Myometrial cell (primary cell): ENCODE data around the gene CRABP1. TPM values are rescaled to one million over a fixed set of nuclear protein-coding genes. Genes with fewer than 3 reads are reported as not detected.

Experiments
- total RNA-seq: library from RNA; depleted of rRNA; stranded (reverse); fragments of >200 nt; gene quantifications from 2 replicates; pipeline ENCODE4 v1.2.3, GENCODE V29; 2015

The CRABP1 gene
- not detected in 2 replicates for total RNA-seq

DNA sequence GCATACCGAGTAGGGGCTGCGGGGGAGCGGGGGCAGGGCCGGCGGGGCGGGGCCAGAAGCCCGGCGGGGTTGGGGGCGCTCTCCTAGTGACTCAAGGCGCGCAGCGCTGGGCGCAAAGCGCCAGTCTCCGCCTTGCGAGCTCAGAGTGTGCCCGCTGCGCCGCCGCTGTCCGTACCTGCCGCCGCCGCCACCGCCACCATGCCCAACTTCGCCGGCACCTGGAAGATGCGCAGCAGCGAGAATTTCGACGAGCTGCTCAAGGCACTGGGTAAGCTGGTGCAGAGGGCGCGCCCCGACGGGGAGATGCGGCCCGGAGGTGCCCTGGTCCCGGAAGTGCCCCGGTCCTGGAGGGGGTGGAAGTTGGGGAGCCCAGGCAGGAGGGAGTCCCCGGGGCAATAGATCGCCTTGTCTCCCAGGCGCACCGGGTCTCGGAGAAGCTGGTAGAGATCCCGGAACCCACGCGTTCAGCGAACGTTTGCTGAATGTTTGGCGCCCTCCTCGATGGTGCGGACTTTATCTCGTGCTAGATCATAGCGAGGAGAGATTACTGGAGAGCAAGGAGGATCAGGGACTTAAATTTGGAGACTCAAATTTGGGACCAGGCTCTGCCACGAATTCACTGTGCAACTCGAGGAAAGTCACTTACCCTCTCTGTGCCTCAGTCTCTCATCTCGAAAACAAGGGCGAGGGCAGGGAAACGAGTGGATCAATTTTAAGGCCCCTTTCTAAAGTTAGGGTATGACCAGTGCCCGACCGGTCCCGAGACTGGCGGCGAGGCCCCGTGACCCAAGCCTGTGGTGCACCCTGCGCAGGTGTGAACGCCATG is at the start of gene CRABP1:
Gene CRABP1, plus strand, starts transcription at position 123 of the 826 bp plus-strand sequence. Its CDS starts 76 bp downstream, at position 199.

DNA sequence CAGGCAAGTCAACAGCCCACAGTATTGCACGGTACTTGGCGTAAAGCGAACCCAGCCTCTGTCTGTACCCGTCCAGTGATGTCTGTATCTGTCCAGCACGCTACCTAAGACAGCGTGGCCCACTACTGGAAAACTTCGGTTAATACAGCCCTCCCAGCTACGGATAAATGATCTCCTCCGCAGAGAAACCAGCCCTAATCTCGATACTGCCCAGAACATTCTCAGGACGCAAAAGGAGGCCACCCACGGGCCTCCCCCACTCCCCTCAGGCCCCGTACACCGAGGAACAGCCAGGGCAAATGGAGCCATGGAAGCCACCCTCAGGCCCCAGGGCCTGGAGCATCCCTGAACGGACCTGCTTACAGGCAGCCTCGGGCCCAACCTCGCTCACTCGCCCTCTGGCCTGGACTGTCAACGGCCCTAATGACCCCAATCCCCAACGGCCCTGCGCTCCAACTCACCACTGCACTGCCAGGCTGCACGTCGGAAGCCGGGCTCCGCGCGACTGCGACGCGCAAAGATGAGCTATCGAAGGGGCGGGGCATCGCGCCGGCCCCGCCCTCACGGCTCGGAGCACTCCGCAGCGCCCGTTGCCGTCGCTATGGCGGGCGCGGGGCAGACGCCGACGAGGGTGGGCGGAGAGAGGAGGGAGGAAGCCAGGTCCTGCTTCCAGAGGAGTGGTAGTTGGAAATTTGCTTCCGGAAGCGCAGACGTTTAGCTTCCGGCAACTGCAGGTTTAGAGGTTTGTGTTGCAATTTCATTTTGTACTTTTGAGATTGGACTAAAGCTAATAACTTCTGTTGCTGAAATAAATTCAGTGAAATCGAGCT is 40.8 kb upstream of the CRABP1 start, which contains the start of gene SKIC8:
Gene SKIC8, minus strand, starts transcription at position 509 of the 830 bp plus-strand sequence. CDS start 3,923 bp downstream, outside the sequence.

Other genes with a start within 250 kb of the CRABP1 start
- not detected in 2 replicates for gene SH2D7, start 247.8 kb upstream of the CRABP1 start, total RNA-seq
- 2.8 and 12.1 TPM in 2 replicates for gene CIB2, start 208.9 kb upstream of the CRABP1 start, total RNA-seq
- gene IDH3A, start 191.0 kb upstream of the CRABP1 start, total RNA-seq = 34.6 and 49.9 TPM in 2 replicates
- gene ACSBG1, start 105.8 kb upstream of the CRABP1 start, total RNA-seq = 0.58 TPM in 1 of 2 replicates, not detected in the other
- gene DNAJA4, start 75.8 kb upstream of the CRABP1 start, total RNA-seq = 2.9 and 4.1 TPM in 2 replicates
- gene SKIC8, start 40.7 kb upstream of the CRABP1 start, total RNA-seq = 103 and 111 TPM in 2 replicates
- gene IREB2, start 97.9 kb downstream of the CRABP1 start, total RNA-seq = 8.6 and 16.1 TPM in 2 replicates
- gene HYKK, start 167.2 kb downstream of the CRABP1 start, total RNA-seq = 1.2 and 2.7 TPM in 2 replicates
- gene PSMA4, start 200.1 kb downstream of the CRABP1 start, total RNA-seq = 283 and 346 TPM in 2 replicates
- 1.2 and 7.3 TPM in 2 replicates for gene CHRNA5, start 225.2 kb downstream of the CRABP1 start, total RNA-seq